BJ (cell line): Measurements from ENCODE around the gene PHACTR3. TPM values are rescaled to one million over a fixed set of nuclear protein-coding genes. Genes with fewer than 3 reads are reported as not detected.

ENCODE experiments used
- CTCF ChIA-PET: fragments of 350-600 bp; formaldehyde crosslinking; extraction: SDS; loops from one replicate; lab custom pipeline; 2021; ENCODE audit warnings: antibody characterized with exemption, inconsistent platforms; lab: Yijun Ruan, JAX
- POLR2A ChIA-PET: fragments of 300-600 bp; sonication (Branson Sonifier 250); formaldehyde crosslinking; extraction: SDS; loops from one replicate; lab custom pipeline; 2021; ENCODE audit warnings: antibody characterized with exemption; lab: Charles Lee
- DNase-seq: peaks from one replicate; pipeline ENCODE4 v3.0.0-alpha.2; 2011; ENCODE audit warnings: low read depth
- H3K27me3 ChIP-seq: 2 replicates; pipeline ENCODE4 v1.6.0; 2011; ENCODE audit warnings: low read length; ENCODE audit not compliant: control insufficient read depth, insufficient read depth
- H3K36me3 ChIP-seq: 2 replicates; pipeline ENCODE4 v1.5.1; 2011; ENCODE audit warnings: low read length; ENCODE audit not compliant: control insufficient read depth, insufficient read depth
- H3K4me3 ChIP-seq: 2 replicates; pipeline ENCODE4 v1.5.1; 2011; ENCODE audit warnings: low read depth, mild to moderate bottlenecking, control low read depth, low read length
- polyA plus RNA-seq: library from polyadenylated mRNA; depleted of rRNA; stranded (reverse); fragments of >200 nt; gene quantifications from 2 replicates; pipeline ENCODE4 v1.2.3, GENCODE V29; 2011
- TF ChIP-seq, protein P1 (sequence below): IDR thresholded peaks from 2 replicates; pipeline ENCODE4 v1.5.1; 2011; ENCODE audit warnings: low read depth, mild to moderate bottlenecking, control low read depth, inconsistent platforms, low read length, moderate library complexity; ENCODE audit not compliant: insufficient read depth

PHACTR3 gene
- polyA plus RNA-seq, 1 experiment, result not detected

DNA sequence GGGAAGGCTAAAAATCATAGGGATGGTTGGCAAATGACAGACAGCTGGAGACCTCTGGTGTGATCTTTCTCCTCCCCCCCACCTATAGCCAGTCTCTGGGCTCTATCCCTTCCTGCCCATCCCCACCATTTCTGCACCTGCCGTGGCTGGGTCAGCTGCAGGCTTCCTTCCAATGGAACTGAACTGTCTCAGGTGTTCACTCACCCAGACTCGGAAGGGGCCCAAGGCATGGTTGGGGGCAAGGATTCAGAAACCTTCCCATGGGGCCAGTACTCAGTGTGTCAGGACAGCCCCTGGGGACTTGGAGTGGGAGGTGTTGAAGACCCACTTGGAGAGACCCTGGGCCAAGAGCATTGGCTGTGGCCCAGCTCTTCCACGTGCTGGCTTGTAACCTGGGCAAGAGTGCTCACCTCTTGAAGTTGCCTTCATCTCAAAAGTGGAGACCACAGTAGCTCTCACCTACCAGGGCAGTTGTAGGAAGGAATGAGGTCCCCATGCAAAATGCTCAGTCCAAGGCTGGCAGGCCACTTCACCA lies 1.7 kb upstream of the PHACTR3 start:
- H3K27me3 ChIP-seq, result peaks cover 20% of the 10 kb centered on the region
- DNase-seq, result no peak
- ChIA-PET POLR2A (no interaction called here), CTCF (interaction anchor here (2.7 to 7.6 kb wide), 2 partner anchors 31 to 148 kb away, joined by 13 to 97 read pairs; no protein-coding TSS in a partner anchor)
- H3K36me3 ChIP-seq, result no peaks in the 10 kb centered on the region
- TF ChIP-seq, protein P1, sequence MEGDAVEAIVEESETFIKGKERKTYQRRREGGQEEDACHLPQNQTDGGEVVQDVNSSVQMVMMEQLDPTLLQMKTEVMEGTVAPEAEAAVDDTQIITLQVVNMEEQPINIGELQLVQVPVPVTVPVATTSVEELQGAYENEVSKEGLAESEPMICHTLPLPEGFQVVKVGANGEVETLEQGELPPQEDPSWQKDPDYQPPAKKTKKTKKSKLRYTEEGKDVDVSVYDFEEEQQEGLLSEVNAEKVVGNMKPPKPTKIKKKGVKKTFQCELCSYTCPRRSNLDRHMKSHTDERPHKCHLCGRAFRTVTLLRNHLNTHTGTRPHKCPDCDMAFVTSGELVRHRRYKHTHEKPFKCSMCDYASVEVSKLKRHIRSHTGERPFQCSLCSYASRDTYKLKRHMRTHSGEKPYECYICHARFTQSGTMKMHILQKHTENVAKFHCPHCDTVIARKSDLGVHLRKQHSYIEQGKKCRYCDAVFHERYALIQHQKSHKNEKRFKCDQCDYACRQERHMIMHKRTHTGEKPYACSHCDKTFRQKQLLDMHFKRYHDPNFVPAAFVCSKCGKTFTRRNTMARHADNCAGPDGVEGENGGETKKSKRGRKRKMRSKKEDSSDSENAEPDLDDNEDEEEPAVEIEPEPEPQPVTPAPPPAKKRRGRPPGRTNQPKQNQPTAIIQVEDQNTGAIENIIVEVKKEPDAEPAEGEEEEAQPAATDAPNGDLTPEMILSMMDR, result no peak
- no peak overlapping the region for H3K4me3 ChIP-seq

DNA sequence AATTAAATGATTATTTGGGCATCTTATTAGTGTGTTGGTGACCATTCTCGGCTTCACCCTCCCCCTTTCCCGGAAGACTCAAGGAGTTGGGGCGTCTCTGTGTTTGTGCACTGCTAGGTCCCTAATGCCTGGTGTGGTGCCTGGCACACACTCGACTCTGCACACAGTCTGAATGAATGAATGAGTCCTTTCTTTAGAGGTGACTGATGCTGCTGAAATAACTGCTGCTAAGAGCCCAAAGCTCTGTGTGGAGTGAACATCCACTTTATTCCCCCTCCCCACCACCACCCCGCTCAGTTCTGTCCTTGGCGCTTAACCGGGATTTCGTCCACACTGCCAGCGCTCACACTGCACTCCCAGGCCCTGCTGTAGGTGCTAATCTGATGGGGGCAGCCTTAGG lies 1.2 kb upstream of the PHACTR3 start:
- no peak for DNase-seq
- H3K36me3 ChIP-seq, result no peaks in the 10 kb centered on the region
- ChIA-PET POLR2A (no interaction called here), CTCF (interaction anchor here (2.7 kb wide), 1 partner anchor 32 kb away, joined by 13 read pairs; no protein-coding TSS in a partner anchor)
- peaks cover 20% of the 10 kb centered on the region for H3K27me3 ChIP-seq
- H3K4me3 ChIP-seq, result no peak overlapping the region
- TF ChIP-seq, protein P1, result no peak

DNA sequence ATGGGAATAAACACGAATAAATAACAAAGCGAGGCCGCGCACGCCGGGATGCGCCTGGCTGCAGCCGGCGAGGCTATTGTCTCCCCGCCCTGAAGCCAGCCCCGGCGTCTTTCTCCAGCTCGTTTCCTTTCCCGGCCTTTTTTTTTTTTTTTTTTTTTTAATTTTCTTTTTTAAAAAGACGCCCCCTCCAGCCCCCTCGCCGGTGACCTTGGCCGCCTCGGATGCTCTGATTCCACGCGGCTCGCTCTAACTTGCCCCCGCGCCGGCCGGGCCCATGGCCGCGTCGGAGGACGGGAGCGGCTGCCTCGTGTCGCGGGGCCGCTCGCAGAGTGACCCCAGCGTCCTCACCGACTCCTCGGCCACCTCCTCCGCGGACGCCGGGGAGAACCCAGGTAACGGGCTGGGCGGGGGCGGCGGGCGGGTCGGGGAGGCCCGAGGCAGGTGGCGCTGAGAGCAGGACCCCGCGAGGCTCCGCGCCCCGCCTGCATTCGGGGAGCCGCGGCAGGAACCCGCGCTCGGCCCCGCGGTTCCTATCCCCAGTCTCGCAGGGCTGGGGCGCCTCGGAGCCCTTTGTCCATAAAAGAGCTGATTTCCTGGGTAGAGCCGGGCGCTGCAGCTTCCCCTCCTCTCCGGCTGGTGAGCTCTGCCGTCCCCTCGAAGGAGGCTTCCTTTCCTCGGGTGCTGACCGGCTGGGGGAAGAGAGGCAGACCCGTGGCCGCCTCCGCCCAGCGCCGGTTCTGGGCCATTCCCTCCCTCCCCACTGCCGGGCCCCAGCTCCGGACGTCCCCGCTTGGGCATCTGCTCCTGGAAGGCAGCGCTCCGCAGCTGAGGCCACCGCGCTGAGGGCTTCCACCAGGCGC lies 631 bp downstream of the PHACTR3 start:
- peaks cover 20% of the 10 kb centered on the region for H3K27me3 ChIP-seq
- ChIA-PET POLR2A (no interaction called here), CTCF (interaction anchor here (1.2 to 1.9 kb wide), 3 partner anchors 9 to 145 kb away, joined by 4 to 8 read pairs (median 6); no protein-coding TSS in a partner anchor)
- H3K36me3 ChIP-seq, result no peaks in the 10 kb centered on the region
- TF ChIP-seq, protein P1, result no peak
- DNase-seq, result no peak
- no peak overlapping the region for H3K4me3 ChIP-seq

DNA sequence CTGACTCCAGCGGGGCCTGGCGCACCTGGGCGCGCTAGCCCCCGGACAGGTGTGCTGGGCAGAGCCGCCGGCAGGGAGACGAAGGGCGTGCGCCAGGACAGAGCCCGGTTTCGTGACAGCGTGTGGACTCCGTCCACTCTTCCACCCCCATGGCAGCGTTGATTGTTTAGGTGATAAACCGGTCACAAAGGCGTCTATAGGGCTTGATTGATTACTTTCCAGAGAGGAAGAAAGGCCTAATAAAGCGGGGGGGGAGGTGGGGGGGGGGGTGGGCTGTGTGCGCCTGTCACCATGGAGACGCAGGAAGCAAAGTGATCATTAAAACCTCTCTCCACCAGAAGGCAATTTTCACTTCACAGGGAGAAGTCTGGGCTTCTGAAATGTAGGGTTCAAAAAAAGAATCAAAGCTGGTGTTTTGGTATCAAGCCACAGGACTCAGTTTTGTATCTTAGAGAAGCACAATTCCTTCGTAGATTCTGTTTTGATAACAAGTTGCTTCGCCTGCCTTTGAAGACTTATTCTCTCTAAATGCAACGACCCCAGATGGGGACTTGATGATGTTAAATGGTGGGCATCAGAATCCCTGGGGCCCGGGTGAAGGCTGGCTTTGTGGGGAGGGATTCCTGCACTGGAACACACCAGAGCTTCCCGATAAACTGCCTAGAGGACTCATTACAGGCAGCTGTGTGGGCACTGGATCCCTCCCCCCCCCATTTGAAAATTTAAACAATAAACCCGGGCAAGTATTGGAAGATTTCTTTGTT lies 1.4 kb downstream of the PHACTR3 start:
- CTCF ChIA-PET, result interaction anchor here (1.4 to 1.9 kb wide), 2 partner anchors 9 to 34 kb away, joined by 6 to 8 read pairs; no protein-coding TSS in a partner anchor
- POLR2A ChIA-PET, result no interaction called here

More for the DNA sequence above, 1.4 kb downstream of the PHACTR3 start:
- Histone ChIP-seq H3K27me3 (peaks cover 20% of the 10 kb centered on the region), H3K4me3 (no peak overlapping the region), H3K36me3 (no peaks in the 10 kb centered on the region)
- TF ChIP-seq, protein P1, result no peak
- DNase-seq, result no peak
